K562 (cell line): Measurements from ENCODE around the gene LRP2BP. TPM values are rescaled to one million over a fixed set of nuclear protein-coding genes. Genes with fewer than 3 reads are reported as not detected.
A peak's percentile ranks its signal among the peaks of the same experiment; 100 is the strongest.

Source experiments
- ATAC-seq: fragments of 200-7000 bp; cut with Tn5 transposase; 3 replicates; pipeline ENCODE4 v1.9.1; 2020; ENCODE audit warnings: moderate library complexity
- BruUV-seq: library from RNA; stranded (reverse); fragments of 400-500 nt; replicated peaks from 2 replicates; lab custom pipeline; 2021; lab: Mats Ljungman, UMichigan
- CTCF ChIA-PET: fragments of 300-600 bp; formaldehyde crosslinking; extraction: SDS; loops from one replicate; lab custom pipeline; 2021; ENCODE audit warnings: low intra/inter-chr PET ratio; lab: Yijun Ruan, JAX
- POLR2A ChIA-PET: fragments of 300-600, 350-650 bp; sonication (Branson Sonifier 250); formaldehyde crosslinking; extraction: SDS; loops from one replicate; lab custom pipeline; 2021; ENCODE audit warnings: antibody characterized with exemption, inconsistent platforms; lab: Yijun Ruan, JAX
- DNase-seq, 4 experiments: peaks; one replicate each; pipeline versions ENCODE4 v3.0.0 to v3.0.0-alpha.2; 2011 to 2018; ENCODE audit warnings: low spot score in 3 of 4, mixed read lengths in 3 of 4; ENCODE audit errors: extremely low read depth in 1 of 4
- FAIRE-seq: peaks from 2 replicates; lab custom pipeline; 2011; peaks lifted over from hg19 to GRCh38; lab: Jason Lieb, UNC
- H2AFZ ChIP-seq: 2 replicates; pipeline ENCODE4 v1.6.0; 2011; ENCODE audit warnings: low read depth, low read length, control low read depth, inconsistent platforms
- H3K27ac ChIP-seq: fragments of 200-600 bp; 3 replicates; pipeline ENCODE4 v1.8.0; 2011; ENCODE audit warnings: low read depth, mild to moderate bottlenecking, control low read depth, inconsistent platforms, low read length, moderate library complexity, mixed read lengths; ENCODE audit errors: extremely low read depth
- H3K27me3 ChIP-seq, 2 experiments: fragments of 300-600 bp in 1 of 2; 2 replicates in 1 of 2; 3 replicates in 1 of 2; pipeline versions ENCODE4 v1.6.0 to v1.8.0; 2011; ENCODE audit warnings: inconsistent platforms in 2 of 2, low read length in 2 of 2, mild to moderate bottlenecking in 1 of 2, mixed read lengths in 1 of 2, moderate library complexity in 1 of 2; ENCODE audit not compliant: control insufficient read depth in 2 of 2, insufficient read depth in 2 of 2
- H3K36me3 ChIP-seq: fragments of 300-600 bp; 3 replicates; pipeline ENCODE4 v1.8.0; 2011; ENCODE audit warnings: mild to moderate bottlenecking, low read length, inconsistent platforms; ENCODE audit not compliant: control insufficient read depth, insufficient read depth
- H3K4me1 ChIP-seq, 2 experiments: fragments of 200-600 bp in 1 of 2; replicated peaks in 1 of 2; 2 replicates in 1 of 2; 3 replicates in 1 of 2; pipeline versions ENCODE4 v1.5.1 to v1.8.0; 2011; ENCODE audit warnings: inconsistent platforms in 2 of 2, low read length in 2 of 2, mild to moderate bottlenecking in 1 of 2, mixed read lengths in 1 of 2, moderate library complexity in 1 of 2; ENCODE audit not compliant: control insufficient read depth in 2 of 2, insufficient read depth in 2 of 2
- H3K4me2 ChIP-seq: 2 replicates; pipeline ENCODE4 v1.6.1; 2011; ENCODE audit warnings: low read length, control low read depth, inconsistent platforms, mixed read lengths; ENCODE audit not compliant: insufficient read depth
- H3K4me3 ChIP-seq: fragments of 200-600 bp; sonication (generic), shearing (Covaris generic); 2 replicates; pipeline ENCODE4 v1.5.1; 2016; ENCODE audit warnings: control low read depth, inconsistent platforms
- H3K79me2 ChIP-seq: fragments of 200-600 bp; 3 replicates; pipeline ENCODE4 v1.8.0; 2011; ENCODE audit warnings: low read length, inconsistent platforms; ENCODE audit not compliant: control insufficient read depth, insufficient read depth
- H3K9ac ChIP-seq, 2 experiments: 2 replicates each; pipeline versions ENCODE4 v1.6.0 to v1.6.1; 2011; ENCODE audit warnings: low read depth in 2 of 2, low read length in 2 of 2, control low read depth in 1 of 2, inconsistent platforms in 1 of 2, mild to moderate bottlenecking in 1 of 2, mixed read lengths in 1 of 2; ENCODE audit not compliant: insufficient read depth in 1 of 2
- H3K9me1 ChIP-seq: one replicate; pipeline ENCODE4 v1.6.0; 2011; ENCODE audit warnings: inconsistent platforms, mild to moderate bottlenecking, low read length, moderate library complexity; ENCODE audit not compliant: control insufficient read depth, insufficient read depth
- H3K9me3 ChIP-seq: replicated peaks from 2 replicates; pipeline ENCODE4 v1.5.1; 2011; ENCODE audit warnings: low read depth, low read length, inconsistent platforms; ENCODE audit not compliant: control insufficient read depth, insufficient read depth
- H4K20me1 ChIP-seq: replicated peaks from 2 replicates; pipeline ENCODE4 v1.6.1; 2011; ENCODE audit warnings: low read length, inconsistent platforms, mixed read lengths; ENCODE audit not compliant: control insufficient read depth, insufficient read depth
- C11orf30 ChIP-seq: fragments of 450-650 bp; IDR thresholded peaks from 2 replicates; pipeline ENCODE4 v1.6.1; 2016; ENCODE audit warnings: low read depth, mild to moderate bottlenecking
- WGBS: fragments of 100-300 bp; shearing (Covaris generic); methylation state at CpG from one replicate; pipeline ENCODE4 v1.1.6; 2016; ENCODE audit warnings: low coverage, mixed read lengths; ENCODE audit not compliant: insufficient coverage; ENCODE audit errors: missing lambda C conversion rate; 5-methylcytosine and 5-hydroxymethylcytosine counted together
- in situ Hi-C: fragments of 300-500 bp; cut with MboI; formaldehyde crosslinking; loops from 4 replicates; pipeline ENCODE4 v1.15.0; 2018; ENCODE audit warnings: inconsistent platforms, mixed read lengths
- intact Hi-C: fragments of 100-400 bp; cut with micrococcal nuclease; formaldehyde crosslinking; loops from 2 replicates; pipeline ENCODE4 v1.14.2; 2022
- polyA plus RNA-seq, 8 experiments: library from polyadenylated mRNA; depleted of rRNA in 4 of 8; stranded (reverse) in 5 of 8; unstranded in 3 of 8; fragments of >200 nt; fragmentation: Nextera tagmentation in 2 of 8; fragmentation: Illumina TruSeq in 1 of 8; extraction: Ambion mirVana in 2 of 8; extraction: Trizol in 1 of 8; gene quantifications; 2 replicates each; pipeline versions ENCODE4 v1.2.1 to v1.2.3, GENCODE V29; 2011 to 2014; ENCODE audit warnings: inconsistent platforms in 1 of 8, missing spikeins in 1 of 8
- total RNA-seq, 7 experiments: library from RNA; depleted of rRNA in 6 of 7; stranded (reverse); fragments of >200 nt in 6 of 7; fragmentation: Illumina TruSeq in 2 of 7; extraction: Trizol in 2 of 7; gene quantifications; 2 replicates each; pipeline versions ENCODE4 v1.2.1 to v1.2.3, GENCODE V29; 2011 to 2021; ENCODE audit warnings: low replicate concordance in 1 of 7
- TF ChIP-seq, protein P1 (sequence below): fragments of 450-650 bp; formaldehyde crosslinking; IDR thresholded peaks from 2 replicates; pipeline ENCODE4 v1.4.0; 2020; ENCODE audit warnings: mild to moderate bottlenecking, moderate library complexity

LRP2BP gene
- total and polyA plus RNA-seq, 9 of the 15 experiments (the other 6 are each of a cell fraction or from before 2014, with no cell fraction given) = 0.42 to 2.1 (median 0.62) TPM

DNA sequence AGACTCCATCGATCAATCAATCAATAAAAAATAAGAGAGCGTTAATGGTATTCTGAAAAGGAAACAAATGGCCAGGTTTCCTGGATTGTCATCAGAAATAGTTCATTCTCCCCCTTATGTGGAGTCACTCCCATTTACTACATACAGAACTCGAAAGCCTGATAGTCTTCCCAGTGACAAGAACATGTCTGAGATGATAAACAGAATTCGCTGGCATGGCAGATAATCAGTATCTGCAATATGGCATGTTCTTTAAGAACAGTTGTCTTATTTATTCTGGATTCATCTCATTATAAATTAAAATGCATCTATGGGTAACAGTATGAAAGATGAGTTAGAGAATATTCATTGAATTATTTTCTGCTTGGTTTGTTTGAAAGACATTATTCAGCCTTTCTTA is 61.4 kb downstream of the LRP2BP start:
- no peaks in the 10 kb centered on the region for H3K27me3 ChIP-seq
- no peaks in the 10 kb centered on the region for H3K9me1 ChIP-seq
- no peak overlapping the region for H3K4me2 ChIP-seq
- H3K36me3 ChIP-seq = peaks cover 2% of the 10 kb centered on the region; the same call in 1 of the 3 replicates
- H3K9me3 ChIP-seq = no peaks in the 10 kb centered on the region
- H3K27ac ChIP-seq = no peak overlapping the region
- DNase-seq = no peak
- no peak for FAIRE-seq
- peaks cover 0 to 2% of the 10 kb centered on the region in 2 experiments; a peak in 1 of 5 replicates for H3K4me1 ChIP-seq
- no TSS peak for BruUV-seq
- intact Hi-C loops (no loop called here), in situ Hi-C loops (no loop called here)
- H4K20me1 ChIP-seq = no peaks in the 10 kb centered on the region
- no peak overlapping the region for H3K9ac ChIP-seq
- no peaks in the 10 kb centered on the region for H3K79me2 ChIP-seq
- 0 out of 2 replicates have a peak, but pooled peaks have one; percentile 15 for TF ChIP-seq C11orf30
- TF ChIP-seq, protein P1, sequence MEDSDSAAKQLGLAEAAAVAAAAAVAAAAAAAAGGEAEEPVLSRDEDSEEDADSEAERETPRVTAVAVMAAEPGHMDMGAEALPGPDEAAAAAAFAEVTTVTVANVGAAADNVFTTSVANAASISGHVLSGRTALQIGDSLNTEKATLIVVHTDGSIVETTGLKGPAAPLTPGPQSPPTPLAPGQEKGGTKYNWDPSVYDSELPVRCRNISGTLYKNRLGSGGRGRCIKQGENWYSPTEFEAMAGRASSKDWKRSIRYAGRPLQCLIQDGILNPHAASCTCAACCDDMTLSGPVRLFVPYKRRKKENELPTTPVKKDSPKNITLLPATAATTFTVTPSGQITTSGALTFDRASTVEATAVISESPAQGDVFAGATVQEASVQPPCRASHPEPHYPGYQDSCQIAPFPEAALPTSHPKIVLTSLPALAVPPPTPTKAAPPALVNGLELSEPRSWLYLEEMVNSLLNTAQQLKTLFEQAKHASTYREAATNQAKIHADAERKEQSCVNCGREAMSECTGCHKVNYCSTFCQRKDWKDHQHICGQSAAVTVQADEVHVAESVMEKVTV (CRISPR knock-in tag) = no peak
- 44% methylated on average over 4 of the region's 4 CpGs for WGBS
- no peak overlapping the region for H2AFZ ChIP-seq
- no peak overlapping the region for H3K4me3 ChIP-seq
- ChIA-PET POLR2A (no interaction called here), CTCF (no interaction called here)
- no peak for ATAC-seq
